ENCODE measurements around the gene PHKA1.

The PHKA1 gene

DNA sequence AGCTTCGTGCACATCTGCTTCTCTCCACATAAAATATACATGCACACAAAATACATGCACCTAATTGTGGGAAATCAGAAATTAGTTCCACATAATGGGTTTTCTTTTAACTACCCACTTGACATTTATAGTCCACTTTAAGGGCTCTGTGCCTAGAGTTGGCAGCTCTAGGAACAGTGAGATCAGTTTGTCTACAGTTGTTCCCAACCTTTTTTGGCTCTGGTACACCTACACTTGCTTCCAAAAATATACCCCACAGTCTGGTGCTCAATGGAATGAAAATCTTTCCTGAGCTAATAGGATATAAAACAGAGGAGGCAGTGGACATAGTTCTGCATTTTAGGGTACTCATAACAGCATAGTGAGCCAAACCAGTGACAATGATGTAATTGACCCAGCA lies 177.6 kb downstream of the PHKA1 start:
- no peak for TF ChIP-seq CTCF (IDR thresholded peaks at IDR 0.05; ENCODE audit: borderline replicate concordance, insufficient read depth, low read depth, low read length)
- no peak overlapping the region for H3K4me3 ChIP-seq (ENCODE audit: low read depth, low read length)

DNA sequence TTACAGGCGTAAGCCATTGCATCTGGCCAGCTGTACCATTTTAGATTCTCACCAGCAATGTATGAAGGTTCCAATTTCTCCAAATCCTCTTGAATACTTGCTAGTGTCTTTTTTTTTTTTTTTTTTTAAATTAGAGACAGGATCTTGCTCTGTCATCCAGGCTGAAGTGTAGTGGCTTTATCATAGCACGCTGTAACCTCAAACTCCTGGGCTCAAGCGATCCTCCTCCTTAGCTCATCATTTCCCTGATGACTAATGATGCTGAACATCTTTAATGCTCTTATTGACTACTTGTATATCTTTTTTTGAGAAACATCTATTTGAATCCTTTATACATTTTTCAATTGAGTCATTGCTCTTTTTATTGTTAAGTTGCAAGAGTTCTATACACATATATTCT lies 181.7 kb downstream of the PHKA1 start:
- H3K4me3 ChIP-seq (ENCODE audit: low read depth, low read length): no peak overlapping the region
- TF ChIP-seq CTCF (IDR thresholded peaks at IDR 0.05; ENCODE audit: borderline replicate concordance, insufficient read depth, low read depth, low read length): no peak

Data from GM12875 (cell line).